NCI-H82 treated with DMSO at 0.1 percent for 48 hours (cell line): Measurements from ENCODE around the gene DHRS7C.
A peak's percentile ranks its signal among the peaks of the same experiment; 100 is the strongest.
"Not testable (repeated sequence)": the region's sequence is repeated elsewhere in the genome, so short reads cannot be mapped to it uniquely, and the experiment has no call there.

Source experiments
- DNase-seq: peaks from one replicate; lab custom pipeline; 2025; ENCODE audit not compliant: unreplicated experiment; lab: John Stamatoyannopoulos, UW

The DHRS7C gene

DNA sequence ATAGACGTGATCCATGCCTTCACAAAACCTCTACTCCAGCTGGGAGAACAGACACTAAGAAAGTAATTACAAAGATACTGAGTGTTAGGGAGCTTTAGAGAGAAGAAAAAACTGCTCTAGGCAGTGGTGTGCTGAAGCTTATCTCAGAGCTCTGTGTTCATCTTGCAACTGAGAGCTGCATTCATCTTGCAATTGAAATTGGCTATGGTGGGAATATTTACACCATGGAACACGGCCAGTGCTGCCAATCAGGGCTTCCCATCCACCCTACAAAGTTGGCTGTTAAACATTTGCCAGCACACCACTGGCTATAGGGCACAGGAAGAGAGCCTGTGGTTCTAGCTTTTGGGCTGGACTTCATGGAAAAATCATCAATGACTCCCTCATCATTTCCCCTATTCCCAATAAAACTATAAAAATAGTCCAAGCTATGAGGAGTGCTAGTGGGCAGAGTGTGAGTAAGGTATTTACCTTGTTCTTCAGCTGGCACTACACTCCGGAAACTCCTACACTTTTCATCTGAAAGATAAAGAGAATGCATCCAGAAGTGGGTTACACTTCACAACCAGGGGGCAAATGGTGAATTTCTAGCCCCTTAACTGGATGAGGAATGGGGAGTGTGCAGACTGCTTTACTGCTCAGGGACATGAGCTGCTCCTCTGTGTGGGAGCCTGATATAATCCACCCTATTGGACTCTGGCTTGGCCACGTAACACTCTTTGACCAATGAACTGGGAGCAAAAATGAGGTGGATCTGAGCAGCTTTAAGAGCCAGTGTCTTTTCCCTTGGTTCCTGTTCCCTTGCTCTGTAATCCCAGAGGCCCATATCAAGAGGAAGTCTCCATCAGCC, 18.9 kb upstream of the DHRS7C start:
- no peak for DNase-seq

GRCh38 chr17:9809409-9809808, 18.0 kb upstream of the DHRS7C start:
- no peak for DNase-seq

GRCh38 chr17:9806699-9807098, 15.3 kb upstream of the DHRS7C start:
- no peak for DNase-seq

DNA sequence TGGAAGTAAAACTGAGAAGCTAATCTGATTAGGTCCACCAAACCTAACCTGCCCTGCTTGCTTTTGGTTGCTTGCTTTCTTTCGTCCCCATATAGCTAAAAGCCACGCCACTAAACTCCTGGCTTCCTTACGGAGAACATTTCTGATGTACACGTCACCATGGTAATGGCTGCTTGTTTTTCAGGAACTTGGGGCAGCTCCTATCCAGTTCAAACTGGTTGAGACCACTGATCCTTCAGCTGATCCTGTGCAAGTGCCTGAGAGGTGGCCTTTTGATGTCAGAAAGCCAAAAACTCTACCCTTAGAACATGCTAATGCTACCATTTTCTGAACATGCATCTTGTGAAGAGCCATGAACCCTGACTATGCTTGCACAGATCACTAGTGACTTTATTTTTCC, 14.4 kb upstream of the DHRS7C start:
- DNase-seq: no peak

GRCh38 chr17:9802697-9803096, 11.3 kb upstream of the DHRS7C start:
- no peak for DNase-seq

DNA sequence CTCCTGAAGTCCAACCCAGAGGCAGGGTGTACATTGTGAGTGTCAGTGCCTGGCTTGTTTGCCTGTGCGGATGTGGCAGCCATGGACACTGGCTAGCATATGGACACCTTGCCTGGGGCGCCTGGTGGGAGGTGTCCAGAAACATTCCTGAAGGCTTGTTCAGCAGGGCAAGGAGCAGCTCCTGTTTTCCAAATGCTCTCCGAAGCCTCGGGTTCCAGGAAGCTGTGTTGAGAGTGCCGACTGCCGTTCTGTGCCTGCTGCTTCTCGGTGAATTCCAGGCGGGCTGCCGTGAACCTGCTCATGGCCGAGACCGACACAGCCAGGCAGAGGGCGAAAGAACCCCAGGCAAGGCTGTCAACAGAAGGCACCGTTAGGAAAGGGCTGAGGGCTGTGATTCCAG, 10.9 kb upstream of the DHRS7C start:
- DNase-seq: no peak

- DNase-seq: no peak
Observed at GRCh38 chr17:9801505-9801904, 10.1 kb upstream of the DHRS7C start.

DNA sequence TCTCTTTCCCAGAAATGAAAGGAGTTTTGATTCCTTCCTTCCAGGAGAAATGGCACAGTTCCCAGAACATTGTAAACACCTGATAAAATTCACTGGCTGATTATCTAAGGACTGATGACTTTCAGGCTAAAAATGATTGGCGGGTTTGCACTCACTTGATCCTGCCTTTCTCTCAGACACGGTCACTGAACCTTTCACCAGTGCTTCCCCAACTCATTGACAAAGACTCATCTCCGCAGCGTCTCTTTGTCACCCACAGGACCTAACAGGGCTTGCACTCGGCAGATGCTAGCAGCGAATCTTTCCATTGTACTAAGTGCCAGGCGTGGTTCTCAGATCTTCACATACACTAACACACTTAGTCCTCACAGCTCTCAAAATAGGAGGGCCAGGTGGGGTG, 7.3 kb upstream of the DHRS7C start:
- DNase-seq: no peak

DNA sequence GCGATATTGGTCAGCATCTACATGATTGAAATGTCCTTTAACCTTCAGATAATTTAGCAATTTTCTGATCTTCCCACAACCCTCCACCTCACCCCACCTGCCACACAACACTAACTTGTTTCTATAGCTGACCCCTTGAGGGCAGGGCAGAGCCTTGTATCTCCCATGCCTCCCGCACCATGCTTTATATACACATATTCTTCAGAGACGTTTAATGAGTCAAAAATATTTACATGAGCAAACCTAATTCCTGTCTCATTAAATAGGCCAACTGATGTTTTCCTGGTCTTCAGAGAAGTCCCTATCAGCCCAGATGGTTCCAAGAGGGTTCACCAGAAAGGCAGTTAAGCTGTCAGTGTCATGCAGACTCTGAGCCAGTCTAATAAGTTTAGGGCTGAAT, 6.6 kb upstream of the DHRS7C start:
- no peak for DNase-seq

DNA sequence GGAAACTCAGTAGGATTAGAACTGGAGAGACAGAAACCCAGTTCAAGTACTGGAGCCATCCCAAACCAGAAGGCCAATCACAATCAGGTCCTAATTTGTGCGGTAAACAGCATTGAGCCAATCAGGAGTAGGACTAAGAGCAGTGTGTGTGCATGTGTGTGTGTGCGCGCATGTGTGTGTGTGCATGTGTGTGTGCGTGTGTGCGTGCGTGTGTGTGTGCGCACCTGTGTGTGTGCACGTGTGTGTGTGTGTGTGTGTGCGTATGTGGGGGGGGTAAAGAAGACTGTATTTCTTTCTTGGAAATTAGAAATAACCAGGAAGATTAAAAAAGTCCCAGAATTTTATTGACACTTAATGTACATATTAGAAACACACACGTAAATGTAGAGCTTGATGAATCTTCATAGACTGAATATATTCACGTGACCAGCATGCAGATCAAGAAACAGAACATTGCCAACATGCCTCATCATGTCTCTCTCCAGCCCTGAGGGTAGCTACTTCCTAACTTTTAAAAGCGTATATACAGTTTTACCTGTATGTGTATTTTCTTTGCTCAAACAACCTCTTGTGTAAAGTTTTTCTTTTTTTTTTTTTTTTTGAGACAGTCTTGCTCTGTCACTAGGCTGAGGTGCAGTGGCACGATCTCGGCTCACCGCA, 919 bp upstream of the DHRS7C start:
- DNase-seq: no peak

GRCh38 chr17:9790316-9790715, 1.1 kb downstream of the DHRS7C start:
- DNase-seq: no peak

DNA sequence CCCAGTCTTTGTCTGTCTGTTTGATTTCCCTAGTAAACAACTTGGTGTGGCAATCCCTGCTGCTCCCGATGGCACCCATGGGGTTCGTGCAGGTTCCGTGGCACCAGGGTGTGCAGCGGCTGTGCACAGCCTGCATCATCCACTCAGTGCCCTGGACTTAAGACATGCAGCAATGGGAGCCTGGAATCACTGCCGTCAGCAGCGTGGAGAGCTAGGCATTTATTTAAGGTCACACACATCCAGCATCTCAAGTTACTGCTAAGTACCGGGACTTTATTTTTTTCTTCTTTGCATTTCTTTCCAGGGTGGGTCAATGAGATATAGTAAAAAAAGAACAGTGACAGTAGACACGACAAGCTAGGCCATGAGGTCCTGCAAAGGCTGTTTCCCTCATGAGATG, 2.8 kb downstream of the DHRS7C start:
- DNase-seq: no peak

DNA sequence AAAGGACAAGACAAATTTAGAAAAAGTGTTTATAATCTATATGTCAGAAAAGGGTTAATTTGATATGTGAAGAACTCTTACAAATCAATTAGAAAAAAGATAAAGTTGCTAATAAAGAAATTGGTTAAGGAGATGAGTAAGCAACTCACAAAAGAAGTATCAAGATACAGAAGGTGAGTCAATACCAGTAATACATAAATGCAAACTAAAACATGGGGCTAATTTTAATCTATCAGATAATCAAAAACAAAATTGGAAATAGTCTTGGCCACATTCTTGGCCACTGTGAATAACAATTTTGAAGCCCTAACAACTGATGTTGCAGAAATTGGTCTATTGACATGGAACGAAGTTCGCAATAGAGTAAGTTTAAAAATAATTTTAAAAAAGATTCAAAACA, 6.8 kb downstream of the DHRS7C start:
- DNase-seq: no peak

GRCh38 chr17:9783465-9783864, 7.9 kb downstream of the DHRS7C start:
- not testable (repeated sequence) for DNase-seq

DNA sequence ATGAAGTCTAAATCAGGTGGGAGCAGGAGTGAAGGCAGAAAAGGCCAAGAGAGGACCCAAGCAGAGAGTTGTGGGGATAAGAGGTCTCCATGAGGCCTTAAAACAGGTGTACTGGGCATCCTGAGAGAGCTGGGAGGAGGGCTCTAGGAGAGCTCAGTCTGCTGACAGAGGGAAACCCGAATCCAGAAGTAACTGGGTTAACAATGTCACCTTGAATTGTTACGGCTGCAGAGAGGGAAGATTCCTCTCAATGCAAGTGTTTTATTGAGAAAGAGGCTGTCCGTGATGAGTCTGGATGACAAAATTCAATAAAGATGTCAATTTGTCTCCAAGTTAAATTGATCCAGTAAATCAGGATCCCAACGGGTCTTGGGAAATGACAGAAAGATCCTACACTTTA, 8.3 kb downstream of the DHRS7C start:
- no peak for DNase-seq

- no peak for DNase-seq
Observed at GRCh38 chr17:9780552-9780951, 10.8 kb downstream of the DHRS7C start.

DNA sequence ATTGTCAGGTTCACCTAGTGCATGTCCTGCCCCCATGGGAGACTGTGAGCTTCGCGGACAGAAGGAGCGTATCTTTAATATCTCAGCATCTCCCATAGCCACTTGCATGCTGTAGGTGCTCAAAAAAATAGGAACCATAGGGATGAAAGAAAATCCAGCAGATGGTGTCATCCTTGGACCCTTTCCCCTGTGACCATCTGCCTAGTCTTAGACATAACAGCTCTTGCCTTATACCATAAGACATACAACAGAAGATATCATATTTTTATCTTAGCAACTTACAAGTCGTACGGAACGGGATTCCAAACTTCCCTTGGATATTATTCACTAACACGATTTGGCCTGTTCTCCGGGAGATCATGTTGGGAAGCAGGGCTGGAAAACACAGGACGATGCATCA, 14.5 kb downstream of the DHRS7C start:
- DNase-seq: no peak

- DNase-seq: no peak
Observed at GRCh38 chr17:9772658-9773057, 18.7 kb downstream of the DHRS7C start.

- no peak for DNase-seq
Observed at GRCh38 chr17:9771465-9771864, 19.9 kb downstream of the DHRS7C start.

DNA sequence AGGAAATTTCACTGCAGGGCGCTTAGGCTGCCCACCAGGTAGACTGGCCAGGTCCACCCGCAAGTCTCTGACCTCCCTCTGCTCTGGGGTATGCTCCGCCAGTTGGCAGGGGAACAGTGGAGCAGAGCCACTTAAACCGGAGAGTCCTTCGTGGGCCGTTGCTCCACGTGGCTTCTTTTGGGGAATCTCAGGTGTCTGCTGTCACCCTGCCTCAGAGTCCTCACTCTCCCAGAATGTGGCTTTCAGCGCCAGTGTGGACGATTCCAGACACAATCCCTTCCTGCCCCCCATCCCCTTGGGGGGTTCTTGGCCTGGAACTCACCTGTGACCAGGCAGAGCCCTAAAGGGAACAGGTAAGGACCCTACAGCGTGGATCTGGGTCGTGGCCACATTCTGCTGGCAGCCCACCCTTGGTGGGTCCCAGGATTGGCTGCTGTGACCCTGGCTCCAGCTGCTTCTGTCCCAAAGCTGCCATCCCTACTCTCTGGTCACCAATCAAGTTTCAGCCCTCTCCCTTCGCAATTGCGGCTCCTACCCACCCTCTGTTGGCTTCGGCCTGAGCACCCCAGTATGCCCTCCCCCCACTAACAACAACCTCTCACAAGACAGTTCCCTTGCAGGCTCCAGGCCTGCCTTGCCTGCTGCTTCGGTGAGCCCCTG, 22.2 kb downstream of the DHRS7C start:
- DNase-seq: no peak

DNA sequence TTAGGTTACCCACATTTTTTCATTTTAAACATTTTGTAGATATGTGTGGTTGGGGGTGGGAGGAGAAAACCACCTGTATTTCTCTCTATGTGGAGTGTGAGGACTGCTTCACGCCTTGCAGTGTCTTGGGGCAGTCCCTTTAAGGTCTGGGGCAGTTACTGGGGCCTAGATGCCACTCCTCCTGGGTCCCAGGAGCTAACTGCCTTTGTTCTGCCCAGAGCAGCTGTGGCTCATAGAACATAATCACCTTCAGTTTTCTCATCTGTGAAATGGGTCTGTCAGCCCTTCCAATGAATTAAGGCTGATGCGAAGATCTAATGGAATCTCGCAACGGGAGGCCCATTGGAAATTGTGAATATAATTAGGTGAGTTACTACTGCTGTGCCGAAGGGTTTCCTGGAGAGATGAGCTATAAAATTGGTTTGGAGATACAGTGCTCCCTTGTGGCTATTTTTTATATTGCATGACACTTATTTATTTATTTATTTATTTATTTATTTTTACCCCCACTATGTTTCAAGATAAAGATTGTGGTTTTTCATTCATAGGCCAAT, 22.9 kb downstream of the DHRS7C start:
- DNase-seq: peak; percentile 19
